GM18499 (cell line): ENCODE measurements around the gene MTHFS.
"Not testable (repeated sequence)": the region's sequence is repeated elsewhere in the genome, so short reads cannot be mapped to it uniquely, and the experiment has no call there.

Source experiments
- ATAC-seq: cut with Tn5 transposase; IDR thresholded peaks from one replicate; pipeline ENCODE4 v1.9.1; 2021; ENCODE audit warnings: moderate number of reproducible peaks; ENCODE audit not compliant: insufficient read depth, unreplicated experiment

Gene MTHFS

GRCh38 chr15:79916502-79917132 lies 19.8 kb upstream of the MTHFS start:
- ATAC-seq = no peak

GRCh38 chr15:79915776-79916501 lies 19.1 kb upstream of the MTHFS start:
- ATAC-seq = not testable (repeated sequence)

GRCh38 chr15:79914728-79915127 lies 17.9 kb upstream of the MTHFS start:
- ATAC-seq = no peak

GRCh38 chr15:79909556-79910335 lies 12.9 kb upstream of the MTHFS start:
- ATAC-seq = not testable (repeated sequence)

- no peak for ATAC-seq
Observed at GRCh38 chr15:79904271-79904670, 7.5 kb upstream of the MTHFS start.

GRCh38 chr15:79903626-79904025 lies 6.8 kb upstream of the MTHFS start:
- no peak for ATAC-seq

GRCh38 chr15:79903144-79903543 lies 6.3 kb upstream of the MTHFS start:
- no peak for ATAC-seq

GRCh38 chr15:79901958-79902357 lies 5.1 kb upstream of the MTHFS start:
- no peak for ATAC-seq

- not testable (repeated sequence) for ATAC-seq
Observed at GRCh38 chr15:79900818-79901378, 4.1 kb upstream of the MTHFS start.

- no peak for ATAC-seq
Observed at GRCh38 chr15:79900087-79900486, 3.3 kb upstream of the MTHFS start.

- ATAC-seq = not testable (repeated sequence)
Observed at GRCh38 chr15:79898786-79899185, 2.0 kb upstream of the MTHFS start.

- no peak for ATAC-seq
Observed at GRCh38 chr15:79898369-79898768, 1.6 kb upstream of the MTHFS start.

- no peak for ATAC-seq
Observed at GRCh38 chr15:79897701-79898113, 893 bp upstream of the MTHFS start.

GRCh38 chr15:79897380-79897678 lies 515 bp upstream of the MTHFS start:
- no peak for ATAC-seq

- no peak for ATAC-seq
Observed at GRCh38 chr15:79896131-79896633, 632 bp downstream of the MTHFS start.

- no peak for ATAC-seq
Observed at GRCh38 chr15:79887054-79887930, 9.5 kb downstream of the MTHFS start.

- no peak for ATAC-seq
Observed at GRCh38 chr15:79886124-79886523, 10.7 kb downstream of the MTHFS start.

- no peak for ATAC-seq
Observed at GRCh38 chr15:79884204-79884596, 12.6 kb downstream of the MTHFS start.

- no peak for ATAC-seq
Observed at GRCh38 chr15:79883579-79884203, 13.1 kb downstream of the MTHFS start.

- ATAC-seq = no peak
Observed at GRCh38 chr15:79881668-79882067, 15.1 kb downstream of the MTHFS start.
